Globus pallidus (tissue), 1 donor: ENCODE results near the gene SAYSD1.

Experiments used
- DNase-seq: peaks from one replicate; pipeline ENCODE4 v3.0.0-alpha.2; 2015; ENCODE audit warnings: low spot score

Gene SAYSD1

GRCh38 chr6:39058471-39059147 is 56.4 kb downstream of the SAYSD1 start:
- no peak for DNase-seq

DNA sequence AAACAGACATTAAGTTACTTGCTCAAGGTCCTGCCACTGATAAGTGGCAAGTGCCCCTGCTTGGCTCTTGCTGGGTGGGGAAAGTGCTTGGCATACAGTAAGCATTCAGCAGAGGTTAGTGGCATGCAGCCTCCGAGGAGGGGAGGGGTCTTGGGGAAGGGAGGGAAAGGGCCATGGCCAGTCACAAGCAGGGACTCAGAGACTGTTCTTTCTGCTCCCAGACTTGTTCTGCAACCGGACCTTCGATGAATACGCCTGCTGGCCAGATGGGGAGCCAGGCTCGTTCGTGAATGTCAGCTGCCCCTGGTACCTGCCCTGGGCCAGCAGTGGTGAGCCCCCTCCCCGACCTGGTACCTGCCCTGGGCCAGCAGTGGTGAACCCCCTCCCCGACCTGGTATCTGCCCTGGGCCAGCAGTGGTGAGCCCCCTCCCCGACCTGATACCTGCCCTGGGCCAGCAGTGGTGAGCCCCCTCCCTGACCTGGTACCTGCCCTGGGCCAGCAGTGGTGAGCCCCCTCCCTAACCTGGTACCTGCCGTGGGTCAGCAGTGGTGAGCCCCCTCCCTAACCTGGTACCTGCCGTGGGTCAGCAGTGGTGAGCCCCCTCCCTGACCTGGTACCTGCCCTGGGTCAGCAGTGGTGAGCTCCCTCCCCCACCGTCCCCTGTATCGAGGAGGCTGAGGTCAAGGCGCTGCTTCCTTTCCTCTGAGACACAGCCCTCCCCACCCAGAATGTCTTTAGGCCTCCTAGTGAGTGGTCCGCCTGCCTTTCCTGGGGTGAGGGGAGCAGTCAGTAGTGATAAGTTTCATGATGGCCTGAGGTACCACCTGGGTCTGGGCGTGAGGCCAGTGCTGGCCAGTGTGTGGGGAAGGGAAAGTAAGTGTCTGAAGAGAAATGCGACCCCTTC is 57.5 kb downstream of the SAYSD1 start:
- DNase-seq: no peak

GRCh38 chr6:39056681-39057080 is 58.3 kb downstream of the SAYSD1 start:
- DNase-seq: no peak

- no peak for DNase-seq
Observed at GRCh38 chr6:39056191-39056590, 58.8 kb downstream of the SAYSD1 start.

DNA sequence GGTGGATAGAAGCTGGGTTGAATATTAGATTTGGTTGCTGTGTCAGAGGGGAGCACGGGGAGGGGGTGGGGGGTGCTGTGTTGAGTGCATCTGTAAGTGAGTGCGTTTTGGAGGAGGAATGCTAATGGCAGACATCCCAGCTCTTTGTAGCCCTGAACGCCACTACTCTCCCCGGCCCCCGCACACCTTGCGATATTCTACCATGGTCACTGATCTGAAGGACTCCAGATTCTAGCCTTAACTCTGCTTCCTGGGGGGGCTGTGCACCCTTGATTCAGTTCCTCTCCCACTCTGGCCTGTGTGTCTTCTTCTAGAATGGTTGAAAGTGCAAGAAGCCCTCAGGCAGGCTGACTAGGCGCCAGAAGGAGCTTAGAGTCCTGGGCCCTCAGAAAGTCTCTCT is 59.3 kb downstream of the SAYSD1 start:
- DNase-seq: no peak

DNA sequence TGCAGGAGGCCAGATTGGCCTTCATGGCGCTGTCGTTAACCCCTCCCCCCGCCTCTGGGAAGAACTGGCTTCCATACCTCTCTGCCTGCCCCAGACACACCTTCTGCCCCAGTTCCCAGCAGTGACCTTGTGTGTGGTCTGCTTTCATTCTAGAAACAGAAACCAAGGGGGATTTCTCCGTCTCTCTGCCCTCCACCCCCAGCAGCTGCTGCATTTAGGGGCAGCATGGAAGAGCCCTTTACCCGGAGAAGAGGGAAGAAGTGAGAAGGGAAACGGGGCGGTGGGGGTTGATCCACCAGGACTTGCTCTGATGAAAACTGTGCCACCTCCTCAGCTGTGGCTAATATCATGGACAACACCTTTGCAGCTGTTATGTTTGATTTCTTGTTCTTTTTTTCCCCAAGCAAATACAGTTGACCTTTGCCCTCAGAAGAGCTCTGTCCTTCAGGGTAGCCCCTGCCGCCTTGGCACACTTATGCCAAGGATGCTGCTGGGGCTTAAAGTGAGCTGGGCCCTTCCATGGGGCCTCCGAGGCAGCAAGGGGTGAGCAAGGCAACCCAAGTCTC is 60.3 kb downstream of the SAYSD1 start:
- DNase-seq: no peak
